Naive B cell (primary cell): ENCODE measurements around the gene SLC25A6. TPM values are rescaled to one million over a fixed set of nuclear protein-coding genes. Genes with fewer than 3 reads are reported as not detected.
"Not testable (repeated sequence)": the region's sequence is repeated elsewhere in the genome, so short reads cannot be mapped to it uniquely, and the experiment has no call there.

Source experiments
- ATAC-seq, 2 donors: fragments of 150-1000 bp; cut with Tn5 transposase; 2 replicates each; pipeline ENCODE4 v1.10.0; 2021; ENCODE audit warnings: low read depth in 2 of 2, mild to moderate bottlenecking in 2 of 2, moderate library complexity in 2 of 2
- DNase-seq: peaks from one replicate; pipeline ENCODE4 v3.0.0; 2022
- H3K27ac Mint-ChIP-seq, 6 donors: one replicate each; pipeline ENCODE4 v1.8.0; 2020 to 2022; ENCODE audit warnings: mild to moderate bottlenecking in 6 of 6, mixed read lengths in 6 of 6, moderate library complexity in 5 of 6, inconsistent platforms in 2 of 6
- H3K27me3 Mint-ChIP-seq, 3 donors: one replicate each; pipeline ENCODE4 v1.8.0; 2021 to 2022; ENCODE audit warnings: mixed read lengths in 3 of 3, mild to moderate bottlenecking in 1 of 3
- H3K36me3 Mint-ChIP-seq, 2 donors: one replicate each; pipeline ENCODE4 v1.8.0; 2020 to 2022; ENCODE audit warnings: mixed read lengths in 2 of 2, inconsistent platforms in 1 of 2, mild to moderate bottlenecking in 1 of 2
- H3K4me1 Mint-ChIP-seq, 3 donors: one replicate each; pipeline ENCODE4 v1.8.0; 2020 to 2022; ENCODE audit warnings: mixed read lengths in 3 of 3, inconsistent platforms in 1 of 3, mild to moderate bottlenecking in 1 of 3, moderate library complexity in 1 of 3
- H3K4me3 Mint-ChIP-seq, 8 donors: one replicate each; pipeline ENCODE4 v1.8.0; 2020 to 2022; ENCODE audit warnings: mild to moderate bottlenecking in 8 of 8, mixed read lengths in 8 of 8, moderate library complexity in 8 of 8, inconsistent platforms in 2 of 8
- H3K9me3 Mint-ChIP-seq, 7 donors: one replicate each; pipeline ENCODE4 v1.8.0; 2020 to 2022; ENCODE audit warnings: mixed read lengths in 7 of 7, mild to moderate bottlenecking in 5 of 7, inconsistent platforms in 2 of 7, moderate library complexity in 1 of 7
- polyA plus RNA-seq, 6 donors: library from polyadenylated mRNA; unstranded; fragments of 300-500 nt; fragmentation: Illumina TruSeq; gene quantifications; one replicate each; pipeline ENCODE4 v1.2.3, GENCODE V29; 2021; ENCODE audit warnings: low read depth in 6 of 6

Gene SLC25A6
- 100 to 1,000 TPM; 411 to 627 (median 548) TPM for polyA plus RNA-seq

GRCh38 chrX:1391707-1392375 is at the start of gene SLC25A6:
TSS of gene SLC25A6 (minus strand) at chrX:1392113. CDS start at chrX:1392009, 104 bp downstream.
- Mint-ChIP-seq H3K4me1 (peaks cover 42 to 58% (median 48%) of the 10 kb centered on the region in 3 donors), H3K27ac (peak within 1 kb of the TSS; percentile 75 to 99 (median 96)), H3K27me3 (no peaks in the 10 kb centered on the region), H3K9me3 (peaks cover 0 to 5% (median 0%) of the 10 kb centered on the region in 7 donors), H3K36me3 (peaks cover 5 to 26% of the 10 kb centered on the region in 2 donors), H3K4me3 (peak within 1 kb of the TSS; percentile 88 to 97 (median 93))
- DNase-seq: peak; percentile 99
- ATAC-seq: peak; percentile 94

- peaks cover 0 to 12% (median 2%) of the 10 kb centered on the region in 7 donors for H3K9me3 Mint-ChIP-seq
- no peak overlapping the region for H3K27ac Mint-ChIP-seq
- no peak for DNase-seq
- peaks cover 5 to 12% (median 11%) of the 10 kb centered on the region in 3 donors for H3K4me1 Mint-ChIP-seq
- no peak overlapping the region for H3K4me3 Mint-ChIP-seq
- ATAC-seq: no peak
- H3K27me3 Mint-ChIP-seq: no peaks in the 10 kb centered on the region
- peaks cover 15 to 31% of the 10 kb centered on the region in 2 donors for H3K36me3 Mint-ChIP-seq
Measured at GRCh38 chrX:1440506-1440905, 48.6 kb upstream of the SLC25A6 start.

- Mint-ChIP-seq H3K27me3 (no peaks in the 10 kb centered on the region), H3K4me1 (peaks cover 0 to 4% (median 0%) of the 10 kb centered on the region in 3 donors), H3K4me3 (no peak overlapping the region), H3K27ac (peak overlapping the region in 1 of 6 donors; percentile 37), H3K36me3 (peaks cover 9 to 13% of the 10 kb centered on the region in 2 donors), H3K9me3 (peaks cover 0 to 3% (median 0%) of the 10 kb centered on the region in 7 donors)
- DNase-seq: no peak
- ATAC-seq: no peak
Measured at GRCh38 chrX:1435241-1435895, 43.5 kb upstream of the SLC25A6 start.

GRCh38 chrX:1434871-1435240 is 42.9 kb upstream of the SLC25A6 start:
- no peak for DNase-seq
- no peaks in the 10 kb centered on the region for H3K27me3 Mint-ChIP-seq
- no peak overlapping the region for H3K4me3 Mint-ChIP-seq
- peaks cover 0 to 3% (median 0%) of the 10 kb centered on the region in 7 donors for H3K9me3 Mint-ChIP-seq
- no peak for ATAC-seq
- H3K36me3 Mint-ChIP-seq: peaks cover 9 to 13% of the 10 kb centered on the region in 2 donors
- H3K4me1 Mint-ChIP-seq: peaks cover 0 to 4% (median 0%) of the 10 kb centered on the region in 3 donors
- H3K27ac Mint-ChIP-seq: no peak overlapping the region

- H3K4me1 Mint-ChIP-seq: peaks cover 0 to 4% (median 0%) of the 10 kb centered on the region in 3 donors
- no peak overlapping the region for H3K4me3 Mint-ChIP-seq
- no peaks in the 10 kb centered on the region for H3K27me3 Mint-ChIP-seq
- no peak for ATAC-seq
- H3K36me3 Mint-ChIP-seq: peaks cover 9 to 13% of the 10 kb centered on the region in 2 donors
- no peak for DNase-seq
- H3K27ac Mint-ChIP-seq: peak overlapping the region in 1 of 6 donors; percentile 72
- H3K9me3 Mint-ChIP-seq: peaks cover 0 to 3% (median 0%) of the 10 kb centered on the region in 7 donors
Measured at GRCh38 chrX:1433646-1434357, 41.9 kb upstream of the SLC25A6 start.

GRCh38 chrX:1430451-1430850 is 38.5 kb upstream of the SLC25A6 start:
- Mint-ChIP-seq H3K36me3 (peaks cover 0 to 6% of the 10 kb centered on the region in 2 donors), H3K9me3 (no peaks in the 10 kb centered on the region), H3K4me1 (no peaks in the 10 kb centered on the region), H3K27me3 (no peaks in the 10 kb centered on the region), H3K27ac (peak overlapping the region in 1 of 6 donors; percentile 35), H3K4me3 (no peak overlapping the region)
- ATAC-seq (no peak), DNase-seq (no peak)

- no peak overlapping the region for H3K4me3 Mint-ChIP-seq
- no peak overlapping the region for H3K27ac Mint-ChIP-seq
- peaks cover 5 to 18% (median 6%) of the 10 kb centered on the region in 7 donors for H3K9me3 Mint-ChIP-seq
- ATAC-seq (no peak), DNase-seq (no peak)
- H3K4me1 Mint-ChIP-seq: peaks cover 3 to 15% (median 6%) of the 10 kb centered on the region in 3 donors
- peaks cover 6 to 30% of the 10 kb centered on the region in 2 donors for H3K36me3 Mint-ChIP-seq
- H3K27me3 Mint-ChIP-seq: no peaks in the 10 kb centered on the region
Measured at GRCh38 chrX:1427756-1428155, 35.8 kb upstream of the SLC25A6 start.

GRCh38 chrX:1426321-1426720 is 34.4 kb upstream of the SLC25A6 start:
- not testable (repeated sequence) for H3K27ac Mint-ChIP-seq, ATAC-seq, DNase-seq, H3K27me3 Mint-ChIP-seq, H3K4me3 Mint-ChIP-seq
- Mint-ChIP-seq H3K36me3 (peaks cover 12 to 37% of the 10 kb centered on the region in 2 donors), H3K9me3 (peaks cover 10 to 22% (median 12%) of the 10 kb centered on the region in 7 donors), H3K4me1 (peaks cover 3 to 15% (median 6%) of the 10 kb centered on the region in 3 donors)

- Mint-ChIP-seq H3K27ac (peak overlapping the region in 1 of 6 donors; percentile 53), H3K27me3 (no peaks in the 10 kb centered on the region), H3K9me3 (peaks cover 10 to 22% (median 12%) of the 10 kb centered on the region in 7 donors), H3K4me3 (no peak overlapping the region), H3K36me3 (peaks cover 12 to 41% of the 10 kb centered on the region in 2 donors), H3K4me1 (peaks cover 3 to 15% (median 7%) of the 10 kb centered on the region in 3 donors)
- no peak for DNase-seq
- no peak for ATAC-seq
Measured at GRCh38 chrX:1425381-1425780, 33.5 kb upstream of the SLC25A6 start.

- ATAC-seq: no peak
- Mint-ChIP-seq H3K9me3 (peaks cover 11 to 27% (median 18%) of the 10 kb centered on the region in 7 donors), H3K4me1 (peaks cover 4 to 24% (median 13%) of the 10 kb centered on the region in 3 donors), H3K4me3 (no peak overlapping the region), H3K27me3 (no peaks in the 10 kb centered on the region), H3K36me3 (peaks cover 18 to 51% of the 10 kb centered on the region in 2 donors), H3K27ac (peak overlapping the region in 1 of 6 donors; percentile 53)
- no peak for DNase-seq
Measured at GRCh38 chrX:1424147-1424851, 32.4 kb upstream of the SLC25A6 start.

GRCh38 chrX:1423215-1423614 is 31.3 kb upstream of the SLC25A6 start:
- Mint-ChIP-seq H3K36me3 (peaks cover 18 to 51% of the 10 kb centered on the region in 2 donors), H3K9me3 (peaks cover 11 to 27% (median 18%) of the 10 kb centered on the region in 7 donors), H3K4me3 (no peak overlapping the region), H3K27ac (peak overlapping the region in 1 of 6 donors; percentile 6), H3K27me3 (no peaks in the 10 kb centered on the region), H3K4me1 (peaks cover 4 to 24% (median 13%) of the 10 kb centered on the region in 3 donors)
- ATAC-seq (no peak), DNase-seq (no peak)

- Mint-ChIP-seq H3K4me3 (no peak overlapping the region), H3K4me1 (peaks cover 4 to 24% (median 13%) of the 10 kb centered on the region in 3 donors), H3K9me3 (peaks cover 11 to 27% (median 18%) of the 10 kb centered on the region in 7 donors), H3K36me3 (peaks cover 18 to 49% of the 10 kb centered on the region in 2 donors), H3K27ac (no peak overlapping the region), H3K27me3 (no peaks in the 10 kb centered on the region)
- DNase-seq (no peak), ATAC-seq (no peak)
Measured at GRCh38 chrX:1422135-1422465, 30.2 kb upstream of the SLC25A6 start.
